ENCODE results near the gene CCNY. TPM values are rescaled to one million over a fixed set of nuclear protein-coding genes. Genes with fewer than 3 reads are reported as not detected.

CCNY gene
- total RNA-seq, 1 experiment from 2014 or later: 62.2 TPM

DNA sequence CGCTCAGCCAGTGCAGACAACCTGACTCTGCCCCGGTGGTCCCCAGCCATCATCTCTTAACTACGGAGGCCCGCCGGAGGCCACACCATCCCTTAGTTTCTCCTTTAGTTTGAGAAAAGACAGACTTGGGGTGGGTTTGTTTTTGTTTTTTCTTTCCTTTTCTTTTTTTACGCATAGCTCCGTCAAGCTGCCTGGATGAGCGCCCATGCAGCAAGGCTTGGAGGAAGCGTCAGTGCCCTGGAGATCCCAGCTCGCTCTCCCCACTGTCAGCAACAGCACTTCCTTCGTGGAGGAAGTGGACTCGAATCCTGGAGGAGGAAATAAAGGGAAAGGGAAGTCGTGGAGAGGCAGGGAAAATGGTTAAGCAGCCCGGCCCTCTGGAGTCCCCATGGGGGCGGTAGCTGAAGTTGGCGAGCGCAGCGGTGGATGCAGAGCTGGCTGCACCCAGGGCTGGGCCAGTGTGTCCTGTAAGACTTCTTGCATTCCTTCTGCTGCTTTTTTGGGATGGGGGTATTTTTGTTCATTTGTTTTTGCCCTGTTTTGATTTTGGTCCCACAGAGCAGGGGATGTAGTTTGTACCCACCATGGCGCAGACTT, 232.9 kb downstream of the CCNY start:
- no peak overlapping the region for H3K4me2 ChIP-seq (ENCODE audit: low read length)
- BruUV-seq (replicated peaks): no TSS peak
- ChIA-PET POLR2A (no interaction called here), CTCF (interaction anchor here (0.6 kb wide), 1 partner anchor 31 kb away, joined by 3 read pairs; no protein-coding TSS in a partner anchor), RAD21 (ENCODE audit: low non-redundant PET in 1 of 2, low total read pairs in 2 of 2, uncharacterized antibody in 2 of 2, unreplicated experiment in 2 of 2) (no interaction called here)
- no peaks in the 10 kb centered on the region for H3K36me3 ChIP-seq (ENCODE audit: control insufficient read depth in 1 of 2, insufficient read depth in 2 of 2, low read length in 2 of 2)
- TF ChIP-seq, protein P1, sequence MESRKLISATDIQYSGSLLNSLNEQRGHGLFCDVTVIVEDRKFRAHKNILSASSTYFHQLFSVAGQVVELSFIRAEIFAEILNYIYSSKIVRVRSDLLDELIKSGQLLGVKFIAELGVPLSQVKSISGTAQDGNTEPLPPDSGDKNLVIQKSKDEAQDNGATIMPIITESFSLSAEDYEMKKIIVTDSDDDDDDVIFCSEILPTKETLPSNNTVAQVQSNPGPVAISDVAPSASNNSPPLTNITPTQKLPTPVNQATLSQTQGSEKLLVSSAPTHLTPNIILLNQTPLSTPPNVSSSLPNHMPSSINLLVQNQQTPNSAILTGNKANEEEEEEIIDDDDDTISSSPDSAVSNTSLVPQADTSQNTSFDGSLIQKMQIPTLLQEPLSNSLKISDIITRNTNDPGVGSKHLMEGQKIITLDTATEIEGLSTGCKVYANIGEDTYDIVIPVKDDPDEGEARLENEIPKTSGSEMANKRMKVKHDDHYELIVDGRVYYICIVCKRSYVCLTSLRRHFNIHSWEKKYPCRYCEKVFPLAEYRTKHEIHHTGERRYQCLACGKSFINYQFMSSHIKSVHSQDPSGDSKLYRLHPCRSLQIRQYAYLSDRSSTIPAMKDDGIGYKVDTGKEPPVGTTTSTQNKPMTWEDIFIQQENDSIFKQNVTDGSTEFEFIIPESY (IDR thresholded peaks at IDR 0.05; ENCODE audit: extremely low read depth, insufficient replicate concordance, low read length): no peak
- no peak for TF ChIP-seq FOSL1 (IDR thresholded peaks at IDR 0.05; ENCODE audit: low read depth)
- no peak for TF ChIP-seq EGR1 (IDR thresholded peaks at IDR 0.05; ENCODE audit: low read depth)
- TF ChIP-seq SRF (IDR thresholded peaks at IDR 0.05; ENCODE audit: low read depth): no peak
- no peak for TF ChIP-seq EZH2 (IDR thresholded peaks at IDR 0.05)
- no peak for TF ChIP-seq YY1 (IDR thresholded peaks at IDR 0.05; ENCODE audit: extremely low read depth, insufficient replicate concordance, low read depth, low read length)
- TF ChIP-seq ZFX (IDR thresholded peaks at IDR 0.05): no peak
- TF ChIP-seq JUND (IDR thresholded peaks at IDR 0.05): no peak
- TF ChIP-seq POLR2AphosphoS5 (IDR thresholded peaks at IDR 0.05; ENCODE audit: low read depth, low read length): no peak
- no peak for TF ChIP-seq ELF1 (IDR thresholded peaks at IDR 0.05; ENCODE audit: borderline replicate concordance, low read depth)
- no peak for TF ChIP-seq CEBPB (IDR thresholded peaks at IDR 0.05; ENCODE audit: low read depth)
- no peak for TF ChIP-seq SIN3A (IDR thresholded peaks at IDR 0.05; ENCODE audit: low read depth)
- TF ChIP-seq, protein P2, sequence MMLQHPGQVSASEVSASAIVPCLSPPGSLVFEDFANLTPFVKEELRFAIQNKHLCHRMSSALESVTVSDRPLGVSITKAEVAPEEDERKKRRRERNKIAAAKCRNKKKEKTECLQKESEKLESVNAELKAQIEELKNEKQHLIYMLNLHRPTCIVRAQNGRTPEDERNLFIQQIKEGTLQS (IDR thresholded peaks at IDR 0.05): no peak
- no peak for TF ChIP-seq CBX3 (IDR thresholded peaks at IDR 0.05; ENCODE audit: low read depth)
- TF ChIP-seq SP1 (IDR thresholded peaks at IDR 0.05; ENCODE audit: low read depth): no peak
- no peak for TF ChIP-seq POLR2A (IDR thresholded peaks at IDR 0.05; ENCODE audit: borderline replicate concordance, extremely low read depth, insufficient read depth, insufficient read length)
- TF ChIP-seq, protein P3, sequence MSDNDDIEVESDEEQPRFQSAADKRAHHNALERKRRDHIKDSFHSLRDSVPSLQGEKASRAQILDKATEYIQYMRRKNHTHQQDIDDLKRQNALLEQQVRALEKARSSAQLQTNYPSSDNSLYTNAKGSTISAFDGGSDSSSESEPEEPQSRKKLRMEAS (IDR thresholded peaks at IDR 0.05): no peak
- TF ChIP-seq EZH2phosphoT487 (IDR thresholded peaks at IDR 0.05; ENCODE audit: borderline replicate concordance): no peak
- TF ChIP-seq TCF7L2 (IDR thresholded peaks at IDR 0.05; ENCODE audit: borderline replicate concordance, extremely low read depth, insufficient read depth, insufficient read length): no peak
- H4K20me1 ChIP-seq (ENCODE audit: insufficient read depth): no peaks in the 10 kb centered on the region; the same call in 1 of the 2 replicates
- intact Hi-C loops (cut with micrococcal nuclease): no loop called here
- H3K9ac ChIP-seq (ENCODE audit: low read length): no peak overlapping the region
- no peak overlapping the region for H3K4me3 ChIP-seq (replicated peaks in 1 of 2; ENCODE audit: low read depth in 1 of 2, low read length in 2 of 2)
- no peaks in the 10 kb centered on the region for H3K9me3 ChIP-seq (ENCODE audit: control insufficient read depth in 1 of 2, insufficient read depth in 1 of 2, low read depth in 1 of 2, low read length in 2 of 2)
- H3K27ac ChIP-seq (ENCODE audit: low read depth, low read length): no peak overlapping the region
- no peak overlapping the region for H2AFZ ChIP-seq (ENCODE audit: low read depth, low read length, poor library complexity, severe bottlenecking)
- no peak for DNase-seq (ENCODE audit: low read depth, low spot score)
- no peak for ATAC-seq
- no peaks in the 10 kb centered on the region for H3K79me2 ChIP-seq (ENCODE audit: insufficient read depth, low read length)
- H3K9me2 ChIP-seq (ENCODE audit: insufficient read depth): no peaks in the 10 kb centered on the region
- H3K27me3 ChIP-seq (ENCODE audit: insufficient read depth, low read length): no peaks in the 10 kb centered on the region
- no peaks in the 10 kb centered on the region for H3K4me1 ChIP-seq (ENCODE audit: control insufficient read depth in 1 of 2, insufficient read depth in 2 of 2, low read length in 2 of 2)

Data from HCT116 (cell line).